HG02623 (cell line): ENCODE results near the gene KDM6B.

Source experiments
- ATAC-seq: cut with Tn5 transposase; IDR thresholded peaks from one replicate; pipeline ENCODE4 v1.9.1; 2021; ENCODE audit warnings: moderate library complexity; ENCODE audit not compliant: unreplicated experiment

Gene KDM6B

GRCh38 chr17:7818746-7819645 is 15.0 kb upstream of the KDM6B start:
- ATAC-seq: no peak

GRCh38 chr17:7820231-7820630 is 13.8 kb upstream of the KDM6B start:
- ATAC-seq: no peak

DNA sequence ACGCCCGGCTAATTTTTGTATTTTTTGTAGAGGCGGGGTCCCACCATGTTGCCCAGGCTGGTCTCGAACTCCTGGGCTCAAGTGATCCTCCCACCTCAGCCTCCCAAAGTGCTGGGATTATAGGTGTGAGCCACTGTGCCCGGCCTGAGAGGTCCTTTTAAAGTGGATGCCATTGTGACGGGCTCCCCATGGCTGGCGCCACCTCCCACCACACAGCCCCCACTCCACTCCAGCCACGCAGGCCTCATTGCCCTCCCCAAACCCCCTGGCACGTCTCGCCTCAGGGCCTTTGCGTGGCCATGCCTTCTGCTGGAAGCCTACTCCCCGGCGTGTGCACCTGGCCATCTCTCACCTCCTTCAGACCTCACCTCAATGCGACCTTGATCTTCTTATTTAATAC is 11.9 kb upstream of the KDM6B start:
- no peak for ATAC-seq

GRCh38 chr17:7823581-7824001 is 10.4 kb upstream of the KDM6B start:
- no peak for ATAC-seq

- ATAC-seq: no peak
These were observed 9.7 kb upstream of the KDM6B start for GRCh38 chr17:7824021-7824924.

GRCh38 chr17:7825206-7825990 is 8.6 kb upstream of the KDM6B start:
- ATAC-seq: no peak

DNA sequence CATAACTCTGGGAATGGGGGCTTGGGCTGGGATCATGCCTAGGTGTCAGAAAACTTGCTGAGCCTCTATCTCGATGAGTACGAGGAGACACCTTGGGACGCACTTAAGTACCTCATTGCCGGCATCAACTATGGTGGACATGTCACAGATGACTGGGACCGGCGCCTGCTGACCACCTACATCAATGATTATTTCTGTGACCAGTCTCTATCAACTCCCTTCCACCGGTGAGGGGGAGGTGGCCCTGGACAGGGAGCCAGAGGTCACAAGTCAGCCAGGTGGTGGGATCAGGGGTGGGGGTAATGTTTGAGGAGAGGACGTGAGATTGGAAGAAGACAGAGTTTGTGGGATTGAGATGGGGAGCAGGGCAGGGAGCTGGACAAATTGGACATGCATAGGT is 3.4 kb upstream of the KDM6B start:
- no peak for ATAC-seq

DNA sequence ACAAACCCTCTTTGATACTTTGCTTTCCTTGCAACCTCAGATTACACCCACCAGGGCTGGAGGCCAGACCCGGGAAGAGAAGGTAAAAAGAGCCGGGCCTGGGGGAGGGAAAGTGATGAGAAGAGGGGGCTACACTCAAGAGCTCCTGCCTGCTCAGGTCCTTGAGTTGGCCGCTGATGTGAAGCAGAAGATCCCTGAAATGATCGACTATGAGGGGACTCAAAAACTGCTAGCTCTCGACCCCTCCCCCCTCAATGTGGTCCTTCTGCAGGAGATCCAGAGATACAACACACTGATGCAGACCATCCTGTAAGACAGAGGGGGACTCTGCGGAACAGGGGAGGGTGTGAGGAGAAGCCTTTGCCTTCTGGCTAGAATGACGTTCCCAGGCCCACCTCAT is 2.8 kb upstream of the KDM6B start:
- no peak for ATAC-seq

- no peak for ATAC-seq
These were observed 1.6 kb upstream of the KDM6B start for GRCh38 chr17:7832431-7832830.

- no peak for ATAC-seq
These were observed 814 bp upstream of the KDM6B start for GRCh38 chr17:7833011-7833794.

- ATAC-seq: no peak
These were observed 532 bp downstream of the KDM6B start for GRCh38 chr17:7834542-7834956.

GRCh38 chr17:7834957-7835813 is 1.2 kb downstream of the KDM6B start:
- ATAC-seq: peak; percentile 54

- peak; percentile 21 for ATAC-seq
These were observed 2.0 kb downstream of the KDM6B start for GRCh38 chr17:7835814-7836595.

DNA sequence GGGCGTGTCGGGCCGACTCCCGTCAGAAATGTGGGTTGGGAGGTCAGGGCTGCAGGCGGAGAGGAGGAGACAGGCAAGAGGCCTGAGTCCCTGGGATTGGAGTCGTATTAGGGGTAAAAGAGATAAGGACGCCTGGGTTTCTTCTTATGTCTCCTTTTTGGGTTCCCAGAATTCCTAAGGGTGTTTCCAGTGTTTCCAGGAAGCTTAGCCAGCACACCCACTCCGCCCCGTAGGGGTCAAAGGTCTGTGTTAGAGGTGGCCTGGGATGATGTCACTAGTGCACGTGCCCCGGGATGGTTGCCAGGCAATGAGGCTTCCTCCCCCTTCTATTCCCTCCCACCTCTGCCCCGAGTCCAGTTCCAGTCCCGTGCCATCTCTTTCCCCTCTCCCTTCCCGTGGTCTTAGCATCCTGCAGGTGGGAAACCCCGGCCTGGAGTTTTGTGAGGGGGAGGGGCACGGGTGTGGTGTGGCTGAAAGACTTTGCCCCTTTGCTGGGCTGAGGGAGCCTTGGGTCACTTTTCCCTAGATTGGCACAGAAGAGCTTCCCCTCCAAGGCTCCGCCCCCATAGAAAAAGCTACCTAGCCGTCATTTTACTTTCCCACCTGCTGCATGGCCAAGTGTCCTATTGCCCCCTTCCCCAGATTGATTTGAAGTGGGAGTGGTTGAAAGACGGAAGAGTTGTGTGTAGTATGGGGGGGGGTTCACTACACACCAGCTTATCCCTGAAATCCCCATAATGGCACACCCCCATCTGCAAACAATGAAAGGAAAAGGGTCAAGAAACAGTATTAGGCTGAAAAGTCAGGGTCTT is 2.8 kb downstream of the KDM6B start:
- no peak for ATAC-seq

GRCh38 chr17:7837408-7838088 is 3.5 kb downstream of the KDM6B start:
- no peak for ATAC-seq

DNA sequence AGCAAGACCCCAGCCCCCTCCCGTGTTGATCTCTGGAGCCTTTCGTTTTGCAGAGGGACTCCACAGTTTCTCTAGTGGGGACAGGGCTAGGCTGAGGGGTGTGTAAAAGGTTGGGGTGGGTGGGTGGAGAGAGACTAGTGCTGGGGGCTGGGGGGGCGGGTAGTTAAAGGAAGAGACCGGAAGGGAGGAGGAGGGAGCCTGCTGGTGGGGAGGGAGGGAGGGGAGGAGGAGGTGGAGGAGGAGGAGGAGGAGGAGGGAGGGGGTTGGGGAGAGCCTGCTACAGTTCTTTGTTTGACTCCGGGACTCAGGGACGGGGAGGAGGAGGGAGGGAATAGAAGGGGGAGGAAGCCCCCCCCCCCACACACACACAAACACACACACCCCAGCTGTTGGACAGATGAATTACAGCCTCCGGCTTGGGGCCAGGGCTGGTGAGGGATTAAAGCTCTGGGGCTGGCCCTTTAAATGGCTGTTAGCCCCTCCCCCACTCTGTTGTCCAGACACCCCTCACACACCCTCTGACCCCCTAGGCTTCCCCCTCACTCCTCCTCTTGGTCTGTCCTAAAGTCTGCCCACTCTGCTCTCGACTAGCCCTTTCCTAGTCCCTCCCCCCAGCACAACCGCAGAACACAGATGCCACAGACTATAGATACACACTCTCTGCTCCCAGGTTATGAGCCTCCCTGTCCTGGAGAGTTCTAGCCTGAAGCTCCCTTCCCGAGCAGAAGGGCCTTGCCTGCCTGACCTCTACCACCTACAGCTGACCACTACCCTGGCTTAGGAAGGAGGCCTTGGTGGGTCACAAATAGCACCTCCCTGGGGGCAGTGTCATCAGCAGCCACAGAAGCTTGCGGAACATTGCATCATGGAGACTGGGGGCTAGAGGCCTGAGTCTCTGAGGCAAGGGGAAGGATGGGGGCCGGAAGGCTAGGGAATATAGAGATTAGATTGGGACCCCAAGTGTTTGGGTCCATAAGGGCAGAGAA is 4.4 kb downstream of the KDM6B start:
- ATAC-seq: no peak
